Measurements from ENCODE around the gene RBKS. TPM values are rescaled to one million over a fixed set of nuclear protein-coding genes. Genes with fewer than 3 reads are reported as not detected.
"Not testable (repeated sequence)": the region's sequence is repeated elsewhere in the genome, so short reads cannot be mapped to it uniquely, and the experiment has no call there.

Gene RBKS
- total and polyA plus RNA-seq, 2 donors (not counting 1 experiment from before 2014, with no cell fraction given) = 1.3 to 2.6 TPM

- no peak overlapping the region for H3K27ac ChIP-seq (ENCODE audit: insufficient read depth, low read length)
- no peak overlapping the region for H3K4me2 ChIP-seq (ENCODE audit: extremely low read depth, insufficient read depth, low read length)
- no peak for TF ChIP-seq EZH2 (IDR thresholded peaks at IDR 0.05; ENCODE audit: low read length, missing control alignments)
- TF ChIP-seq CTCF (conservative IDR thresholded peaks at IDR 0.05 in 1 of 2, IDR thresholded peaks at IDR 0.05 in 1 of 2; ENCODE audit: low read depth in 1 of 2, low read length in 2 of 2) = no peak
- H3K9me3 ChIP-seq (ENCODE audit: control insufficient read depth, insufficient read depth, low read depth, low read length) = no peaks in the 10 kb centered on the region
- no peak overlapping the region for H3K4me3 ChIP-seq (replicated peaks in 1 of 4; ENCODE audit: control extremely low read depth in 1 of 4, insufficient read depth in 1 of 4, low read depth in 3 of 4, low read length in 4 of 4)
- H3K9ac ChIP-seq (ENCODE audit: insufficient read depth, low read length) = no peak overlapping the region
- H3K36me3 ChIP-seq (ENCODE audit: control insufficient read depth, insufficient read depth, low read length) = no peaks in the 10 kb centered on the region
- H3K27me3 ChIP-seq (ENCODE audit: control insufficient read depth, insufficient read depth, low read length) = no peaks in the 10 kb centered on the region
- no peaks in the 10 kb centered on the region for H3K79me2 ChIP-seq (ENCODE audit: control insufficient read depth, insufficient read depth, low read length)
- no peak for DNase-seq (ENCODE audit: low read depth in 2 of 2)
- no peaks in the 10 kb centered on the region for H4K20me1 ChIP-seq (ENCODE audit: control insufficient read depth, extremely low read depth, insufficient read depth, low read length)
- no peaks in the 10 kb centered on the region for H3K4me1 ChIP-seq (ENCODE audit: control insufficient read depth, extremely low read depth, insufficient read depth, low read length)
- H2AFZ ChIP-seq (ENCODE audit: low read length) = no peak overlapping the region
Observed at GRCh38 chr2:27747827-27748352, 142.3 kb downstream of the RBKS start.

- H3K4me1 ChIP-seq (ENCODE audit: control insufficient read depth, extremely low read depth, insufficient read depth, low read length) = no peaks in the 10 kb centered on the region
- no peak for TF ChIP-seq CTCF (conservative IDR thresholded peaks at IDR 0.05 in 1 of 2, IDR thresholded peaks at IDR 0.05 in 1 of 2; ENCODE audit: low read depth in 1 of 2, low read length in 2 of 2)
- TF ChIP-seq EZH2 (IDR thresholded peaks at IDR 0.05; ENCODE audit: low read length, missing control alignments) = no peak
Observed at GRCh38 chr2:27746325-27746724, 143.9 kb downstream of the RBKS start.

GRCh38 chr2:27745494-27745893 lies 144.7 kb downstream of the RBKS start:
- H3K79me2 ChIP-seq (ENCODE audit: control insufficient read depth, insufficient read depth, low read length); H4K20me1 ChIP-seq (ENCODE audit: control insufficient read depth, extremely low read depth, insufficient read depth, low read length); H3K36me3 ChIP-seq (ENCODE audit: control insufficient read depth, insufficient read depth, low read length); H3K9ac ChIP-seq (ENCODE audit: insufficient read depth, low read length); H2AFZ ChIP-seq (ENCODE audit: low read length); H3K27me3 ChIP-seq (ENCODE audit: control insufficient read depth, insufficient read depth, low read length); H3K9me3 ChIP-seq (ENCODE audit: control insufficient read depth, insufficient read depth, low read depth, low read length); H3K27ac ChIP-seq (ENCODE audit: insufficient read depth, low read length); H3K4me3 ChIP-seq (replicated peaks in 1 of 4; ENCODE audit: control extremely low read depth in 1 of 4, insufficient read depth in 1 of 4, low read depth in 3 of 4, low read length in 4 of 4); DNase-seq (ENCODE audit: low read depth in 2 of 2); H3K4me2 ChIP-seq (ENCODE audit: extremely low read depth, insufficient read depth, low read length); H3K4me1 ChIP-seq (ENCODE audit: control insufficient read depth, extremely low read depth, insufficient read depth, low read length): not testable (repeated sequence)

More at GRCh38 chr2:27746325-27746724, 143.9 kb downstream of the RBKS start:
- H3K36me3 ChIP-seq (ENCODE audit: control insufficient read depth, insufficient read depth, low read length) = no peaks in the 10 kb centered on the region
- H3K9me3 ChIP-seq (ENCODE audit: control insufficient read depth, insufficient read depth, low read depth, low read length) = no peaks in the 10 kb centered on the region
- no peak for DNase-seq (ENCODE audit: low read depth in 2 of 2)
- no peak overlapping the region for H3K27ac ChIP-seq (ENCODE audit: insufficient read depth, low read length)
- no peak overlapping the region for H3K4me2 ChIP-seq (ENCODE audit: extremely low read depth, insufficient read depth, low read length)
- H3K27me3 ChIP-seq (ENCODE audit: control insufficient read depth, insufficient read depth, low read length) = no peaks in the 10 kb centered on the region
- H3K79me2 ChIP-seq (ENCODE audit: control insufficient read depth, insufficient read depth, low read length) = no peaks in the 10 kb centered on the region
- H3K9ac ChIP-seq (ENCODE audit: insufficient read depth, low read length) = no peak overlapping the region
- no peak overlapping the region for H3K4me3 ChIP-seq (replicated peaks in 1 of 4; ENCODE audit: control extremely low read depth in 1 of 4, insufficient read depth in 1 of 4, low read depth in 3 of 4, low read length in 4 of 4)
- no peaks in the 10 kb centered on the region for H4K20me1 ChIP-seq (ENCODE audit: control insufficient read depth, extremely low read depth, insufficient read depth, low read length)
- no peak overlapping the region for H2AFZ ChIP-seq (ENCODE audit: low read length)
